Common myeloid progenitor, CD34-positive (primary cell): ENCODE data around the gene PIM3.
"Not testable (repeated sequence)": the region's sequence is repeated elsewhere in the genome, so short reads cannot be mapped to it uniquely, and the experiment has no call there.

Source experiments
- CTCF ChIA-PET: fragments of 350-600 bp; sonication (Branson Sonifier 250); formaldehyde crosslinking; loops from one replicate; lab custom pipeline; 2021; ENCODE audit warnings: antibody characterized with exemption; lab: Charles Lee
- POLR2A ChIA-PET: fragments of 350-600 bp; sonication (Branson Sonifier 250); formaldehyde crosslinking; loops from one replicate; lab custom pipeline; 2021; ENCODE audit warnings: antibody characterized with exemption; lab: Charles Lee
- DNase-seq, 3 donors: peaks; one replicate each; pipeline versions ENCODE4 v3.0.0 to v3.0.0-alpha.2; 2013
- H3K27ac ChIP-seq, 2 experiments: 1 replicate in 1 of 2; 2 replicates in 1 of 2; pipeline ENCODE4 v1.7.0; 2013; ENCODE audit warnings: inconsistent platforms in 2 of 2, low read length in 2 of 2, mild to moderate bottlenecking in 2 of 2, low read depth in 1 of 2, moderate library complexity in 1 of 2; ENCODE audit not compliant: severe bottlenecking in 2 of 2, insufficient read depth in 1 of 2, poor library complexity in 1 of 2
- H3K27me3 ChIP-seq, 5 experiments: replicated peaks in 2 of 5; 1 replicate in 3 of 5; 2 replicates in 2 of 5; pipeline versions ENCODE4 v1.6.1 to v1.7.0; 2013; ENCODE audit warnings: low read length in 4 of 5, mild to moderate bottlenecking in 2 of 5, moderate library complexity in 2 of 5, inconsistent platforms in 1 of 5; ENCODE audit not compliant: insufficient read depth in 5 of 5, control insufficient read depth in 4 of 5
- H3K36me3 ChIP-seq, 4 experiments: 1 replicate in 2 of 4; 2 replicates in 2 of 4; pipeline versions ENCODE4 v1.6.1 to v1.7.0; 2013; ENCODE audit warnings: low read length in 3 of 4, control low read depth in 1 of 4, mild to moderate bottlenecking in 1 of 4; ENCODE audit not compliant: control insufficient read depth in 4 of 4, insufficient read depth in 4 of 4
- H3K4me1 ChIP-seq, 4 experiments: 1 replicate in 3 of 4; 2 replicates in 1 of 4; pipeline versions ENCODE4 v1.6.1 to v1.7.1; 2013; ENCODE audit warnings: low read length in 3 of 4, mild to moderate bottlenecking in 3 of 4, control low read depth in 1 of 4, inconsistent platforms in 1 of 4, moderate library complexity in 1 of 4; ENCODE audit not compliant: control insufficient read depth in 4 of 4, insufficient read depth in 4 of 4; ENCODE audit errors: control extremely low read depth in 1 of 4
- H3K4me3 ChIP-seq, 7 experiments: 1 replicate in 4 of 7; 2 replicates in 3 of 7; pipeline versions ENCODE4 v1.5.1 to v1.7.0; 2013; ENCODE audit warnings: mild to moderate bottlenecking in 7 of 7, low read length in 6 of 7, moderate library complexity in 6 of 7, inconsistent platforms in 2 of 7, low read depth in 2 of 7, control low read depth in 1 of 7; ENCODE audit not compliant: insufficient read depth in 4 of 7, control insufficient read depth in 1 of 7; ENCODE audit errors: extremely low read depth in 1 of 7
- H3K9me3 ChIP-seq, 5 experiments: 1 replicate in 4 of 5; 2 replicates in 1 of 5; pipeline versions ENCODE4 v1.6.1 to v1.7.1; 2013; ENCODE audit warnings: low read length in 4 of 5, mild to moderate bottlenecking in 2 of 5, inconsistent platforms in 1 of 5, low read depth in 1 of 5, moderate library complexity in 1 of 5; ENCODE audit not compliant: control insufficient read depth in 4 of 5, insufficient read depth in 2 of 5; ENCODE audit errors: control extremely low read depth in 1 of 5
- WGBS: methylation state at CpG from one replicate; pipeline ENCODE4 v1.1.5; 2013; ENCODE audit not compliant: insufficient coverage; 5-methylcytosine and 5-hydroxymethylcytosine counted together

Gene PIM3

GRCh38 chr22:49943405-49943765 is 17.2 kb upstream of the PIM3 start:
- Histone ChIP-seq H3K4me1 (peaks cover 0 to 34% (median 12%) of the 10 kb centered on the region in 4 experiments), H3K4me3 (no peak overlapping the region), H3K9me3 (peaks cover 0 to 4% (median 0%) of the 10 kb centered on the region in 5 experiments), H3K36me3 (no peaks in the 10 kb centered on the region), H3K27ac (no peak overlapping the region), H3K27me3 (no peaks in the 10 kb centered on the region)
- WGBS = 100% methylated on average over 6 of the region's 11 CpGs
- DNase-seq = no peak
- ChIA-PET POLR2A (interaction anchor here (1.1 kb wide), 1 partner anchor 16 kb away, joined by 3 read pairs; no protein-coding TSS in a partner anchor), CTCF (interaction anchor here (1.4 kb wide), 1 partner anchor 13 kb away, joined by 5 read pairs; no protein-coding TSS in a partner anchor)

- POLR2A ChIA-PET = no interaction called here
- WGBS = 93% methylated on average over 24 of the region's 25 CpGs
- Histone ChIP-seq H3K9me3 (peaks cover 0 to 4% (median 0%) of the 10 kb centered on the region in 5 experiments), H3K36me3 (no peaks in the 10 kb centered on the region), H3K4me3 (no peak overlapping the region), H3K27me3 (no peaks in the 10 kb centered on the region), H3K4me1 (peaks cover 0 to 29% (median 10%) of the 10 kb centered on the region in 4 experiments), H3K27ac (no peak overlapping the region)
- no peak for DNase-seq
- CTCF ChIA-PET = interaction anchor here (1.4 kb wide), 1 partner anchor 13 kb away, joined by 5 read pairs; no protein-coding TSS in a partner anchor
Observed at GRCh38 chr22:49943771-49944398, 16.7 kb upstream of the PIM3 start.

- 98% methylated on average over 10 of the region's 13 CpGs for WGBS
- CTCF ChIA-PET = interaction anchor here (1.4 kb wide), 1 partner anchor 14 kb away, joined by 5 read pairs; no protein-coding TSS in a partner anchor
- peaks cover 0 to 29% (median 10%) of the 10 kb centered on the region in 4 experiments for H3K4me1 ChIP-seq
Observed at GRCh38 chr22:49944399-49944891, 16.1 kb upstream of the PIM3 start.

GRCh38 chr22:49945042-49945794 is 15.4 kb upstream of the PIM3 start:
- DNase-seq = peak in 2 of 3 donors; percentile 55 to 72
- POLR2A ChIA-PET = not testable (repeated sequence)

More at GRCh38 chr22:49944399-49944891, 16.1 kb upstream of the PIM3 start:
- peaks cover 0 to 4% (median 0%) of the 10 kb centered on the region in 5 experiments for H3K9me3 ChIP-seq
- DNase-seq = no peak
- H3K27ac ChIP-seq = no peak overlapping the region
- no peaks in the 10 kb centered on the region for H3K27me3 ChIP-seq
- POLR2A ChIA-PET = no interaction called here
- no peak overlapping the region for H3K4me3 ChIP-seq
- H3K36me3 ChIP-seq = no peaks in the 10 kb centered on the region

GRCh38 chr22:49946612-49947295 is 13.8 kb upstream of the PIM3 start:
- 96% methylated on average over 16 of the region's 17 CpGs for WGBS
- POLR2A ChIA-PET = no interaction called here
- no peaks in the 10 kb centered on the region for H3K9me3 ChIP-seq
- CTCF ChIA-PET = interaction anchor here (1.0 to 2.1 kb wide), 5 partner anchors 9 to 21 kb away, joined by 3 to 6 read pairs (median 3); no protein-coding TSS in a partner anchor
- H3K27ac ChIP-seq = no peak overlapping the region
- H3K27me3 ChIP-seq = no peaks in the 10 kb centered on the region
- no peak overlapping the region for H3K4me3 ChIP-seq
- peaks cover 0 to 42% (median 20%) of the 10 kb centered on the region in 4 experiments for H3K4me1 ChIP-seq
- DNase-seq = no peak
- no peaks in the 10 kb centered on the region for H3K36me3 ChIP-seq

More at GRCh38 chr22:49945042-49945794, 15.4 kb upstream of the PIM3 start:
- peaks cover 0 to 29% (median 10%) of the 10 kb centered on the region in 4 experiments for H3K4me1 ChIP-seq
- H3K27ac ChIP-seq, H3K27me3 ChIP-seq, H3K9me3 ChIP-seq, H3K36me3 ChIP-seq, H3K4me3 ChIP-seq: not testable (repeated sequence)
- 100% methylated on average over 1 of the region's 17 CpGs for WGBS
- CTCF ChIA-PET = interaction anchor here (1.0 to 2.1 kb wide), 2 partner anchors 8 to 22 kb away, joined by 3 to 5 read pairs; no protein-coding TSS in a partner anchor

- no peak overlapping the region for H3K4me3 ChIP-seq
- no peak overlapping the region for H3K27ac ChIP-seq
- ChIA-PET CTCF (interaction anchor here (1.3 to 2.1 kb wide), 3 partner anchors 9 to 17 kb away, joined by 3 to 6 read pairs (median 5); no protein-coding TSS in a partner anchor), POLR2A (no interaction called here)
- WGBS = 98% methylated on average over 5 of the region's 6 CpGs
- H3K9me3 ChIP-seq = no peaks in the 10 kb centered on the region
- no peaks in the 10 kb centered on the region for H3K27me3 ChIP-seq
- no peak for DNase-seq
- H3K36me3 ChIP-seq = no peaks in the 10 kb centered on the region
- H3K4me1 ChIP-seq = peaks cover 0 to 47% (median 20%) of the 10 kb centered on the region in 4 experiments
Observed at GRCh38 chr22:49947296-49947622, 13.3 kb upstream of the PIM3 start.
